ENCODE results near the gene LITAF. TPM values are rescaled to one million over a fixed set of nuclear protein-coding genes. Genes with fewer than 3 reads are reported as not detected.
"Not testable (repeated sequence)": the region's sequence is repeated elsewhere in the genome, so short reads cannot be mapped to it uniquely, and the experiment has no call there.

The LITAF gene
- total RNA-seq, 2 experiments from 2014 or later: 171 to 174 TPM

GRCh38 chr16:11563493-11564040 is 23.2 kb downstream of the LITAF start:
- peak overlapping the region; percentile 82 for H3K27ac Mint-ChIP-seq
- peaks cover 78% of the 10 kb centered on the region for H3K4me1 Mint-ChIP-seq (ENCODE audit: low read depth)
- H3K36me3 Mint-ChIP-seq (ENCODE audit: low read depth): peaks cover 19% of the 10 kb centered on the region
- intact Hi-C loops (cut with micrococcal nuclease): loop anchor here (5.0 kb wide), 2 partner anchors 219 to 234 kb away; partner anchors contain the start of gene ZC3H7A
- no peak overlapping the region for H3K4me3 Mint-ChIP-seq
- no peaks in the 10 kb centered on the region for H3K9me3 Mint-ChIP-seq
- DNase-seq: peak; percentile 56
- no peaks in the 10 kb centered on the region for H3K27me3 Mint-ChIP-seq (ENCODE audit: low read depth)
- CTCF ChIA-PET: interaction anchor here (0.6 to 1.0 kb wide), 3 partner anchors 31 to 609 kb away, joined by 3 read pairs; no protein-coding TSS in a partner anchor

DNA sequence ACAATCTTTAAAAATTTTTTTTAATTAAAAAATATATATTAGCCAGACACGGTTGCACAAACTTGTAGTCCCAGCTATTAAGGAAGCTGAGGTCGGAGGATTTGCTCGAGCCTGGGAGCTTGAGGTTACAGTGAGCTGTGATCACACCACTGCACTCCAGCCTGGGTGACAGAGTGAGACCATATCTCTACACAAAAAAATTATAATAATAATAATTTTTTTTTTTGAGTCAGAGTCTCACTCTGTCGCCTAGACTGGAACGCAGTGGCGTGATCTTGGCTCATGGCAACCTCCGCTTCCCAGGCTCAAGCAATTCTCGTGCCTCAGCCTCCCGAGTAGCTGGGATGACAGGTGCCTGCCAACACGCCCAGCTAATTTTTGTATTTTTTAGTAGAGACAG is 23.8 kb downstream of the LITAF start:
- no peaks in the 10 kb centered on the region for H3K27me3 Mint-ChIP-seq (ENCODE audit: low read depth)
- peak overlapping the region; percentile 82 for H3K27ac Mint-ChIP-seq
- H3K4me1 Mint-ChIP-seq (ENCODE audit: low read depth): peaks cover 81% of the 10 kb centered on the region
- H3K9me3 Mint-ChIP-seq: no peaks in the 10 kb centered on the region
- no peak overlapping the region for H3K4me3 Mint-ChIP-seq
- DNase-seq: no peak
- intact Hi-C loops (cut with micrococcal nuclease): loop anchor here (5.0 kb wide), 2 partner anchors 219 to 234 kb away; partner anchors contain the start of gene ZC3H7A
- H3K36me3 Mint-ChIP-seq (ENCODE audit: low read depth): peaks cover 19% of the 10 kb centered on the region
- CTCF ChIA-PET: interaction anchor here (0.7 to 1.0 kb wide), 2 partner anchors 31 to 113 kb away, joined by 3 read pairs; no protein-coding TSS in a partner anchor

GRCh38 chr16:11562411-11562810 is 24.3 kb downstream of the LITAF start:
- H3K4me1 Mint-ChIP-seq (ENCODE audit: low read depth): peaks cover 85% of the 10 kb centered on the region
- no peak for DNase-seq
- no peaks in the 10 kb centered on the region for H3K9me3 Mint-ChIP-seq
- H3K27ac Mint-ChIP-seq: peak overlapping the region; percentile 96
- CTCF ChIA-PET: interaction anchor here (0.6 to 0.7 kb wide), 2 partner anchors 9 to 113 kb away, joined by 3 read pairs; no protein-coding TSS in a partner anchor
- H3K4me3 Mint-ChIP-seq: no peak overlapping the region
- H3K27me3 Mint-ChIP-seq (ENCODE audit: low read depth): no peaks in the 10 kb centered on the region
- intact Hi-C loops (cut with micrococcal nuclease): loop anchor here (5.0 kb wide), 2 partner anchors 220 to 235 kb away; partner anchors contain the start of gene ZC3H7A
- peaks cover 20% of the 10 kb centered on the region for H3K36me3 Mint-ChIP-seq (ENCODE audit: low read depth)

DNA sequence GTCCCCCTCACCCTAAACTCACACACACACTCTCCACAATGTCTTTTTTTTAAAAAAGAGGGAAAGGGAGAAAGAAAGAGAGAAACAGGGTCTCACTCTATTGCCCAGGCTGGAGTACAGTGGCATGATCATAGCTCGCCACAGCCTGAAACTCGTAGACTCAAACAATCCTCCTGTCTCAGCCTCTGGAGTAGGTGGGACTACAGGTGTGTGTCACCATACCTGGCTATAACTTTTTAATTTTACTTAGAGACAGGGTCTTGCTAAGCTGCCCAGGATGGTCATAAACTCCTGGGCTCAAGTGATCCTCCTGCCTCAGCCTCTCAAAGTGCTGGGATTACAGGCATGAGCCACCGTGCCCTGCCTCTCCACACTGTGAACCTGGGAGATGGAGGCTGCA is 24.9 kb downstream of the LITAF start:
- intact Hi-C loops (cut with micrococcal nuclease): loop anchor here (5.0 kb wide), 2 partner anchors 220 to 235 kb away; partner anchors contain the start of gene ZC3H7A
- no peak for DNase-seq
- CTCF ChIA-PET: interaction anchor here (0.6 kb wide), 2 partner anchors 9 to 101 kb away, joined by 3 to 4 read pairs; no protein-coding TSS in a partner anchor
- peak overlapping the region; percentile 96 for H3K27ac Mint-ChIP-seq
- peaks cover 84% of the 10 kb centered on the region for H3K4me1 Mint-ChIP-seq (ENCODE audit: low read depth)
- no peaks in the 10 kb centered on the region for H3K27me3 Mint-ChIP-seq (ENCODE audit: low read depth)
- H3K4me3 Mint-ChIP-seq: peak overlapping the region; percentile 76
- peaks cover 22% of the 10 kb centered on the region for H3K36me3 Mint-ChIP-seq (ENCODE audit: low read depth)
- H3K9me3 Mint-ChIP-seq: peaks cover 2% of the 10 kb centered on the region

DNA sequence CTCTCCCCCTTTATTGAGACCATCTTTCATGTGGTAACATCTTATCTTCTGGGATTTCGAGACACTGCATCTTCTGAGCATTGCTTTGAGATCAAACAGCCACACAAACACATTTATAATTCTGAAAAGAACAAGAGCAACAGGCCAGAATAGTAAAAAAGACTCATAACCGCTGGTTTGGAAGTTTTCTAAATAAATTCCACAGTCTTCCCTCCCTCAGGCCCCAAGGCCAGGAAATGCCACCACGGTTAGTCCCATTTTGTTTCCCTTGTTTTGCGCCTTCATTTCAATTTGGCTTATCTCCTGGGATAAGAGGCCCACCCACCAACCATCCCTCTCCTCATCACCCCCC is 25.3 kb downstream of the LITAF start:
- CTCF ChIA-PET: interaction anchor here (0.6 kb wide), 2 partner anchors 101 to 247 kb away, joined by 3 to 4 read pairs; no protein-coding TSS in a partner anchor
- Mint-ChIP-seq H3K27me3 (ENCODE audit: low read depth) (no peaks in the 10 kb centered on the region), H3K4me3 (peak overlapping the region; percentile 76), H3K9me3 (peaks cover 5% of the 10 kb centered on the region), H3K27ac (peak overlapping the region; percentile 96), H3K36me3 (ENCODE audit: low read depth) (peaks cover 25% of the 10 kb centered on the region), H3K4me1 (ENCODE audit: low read depth) (peaks cover 82% of the 10 kb centered on the region)
- DNase-seq: no peak
- intact Hi-C loops (cut with micrococcal nuclease): loop anchor here (5.0 kb wide), 2 partner anchors 221 to 236 kb away; partner anchors contain the start of gene ZC3H7A

DNA sequence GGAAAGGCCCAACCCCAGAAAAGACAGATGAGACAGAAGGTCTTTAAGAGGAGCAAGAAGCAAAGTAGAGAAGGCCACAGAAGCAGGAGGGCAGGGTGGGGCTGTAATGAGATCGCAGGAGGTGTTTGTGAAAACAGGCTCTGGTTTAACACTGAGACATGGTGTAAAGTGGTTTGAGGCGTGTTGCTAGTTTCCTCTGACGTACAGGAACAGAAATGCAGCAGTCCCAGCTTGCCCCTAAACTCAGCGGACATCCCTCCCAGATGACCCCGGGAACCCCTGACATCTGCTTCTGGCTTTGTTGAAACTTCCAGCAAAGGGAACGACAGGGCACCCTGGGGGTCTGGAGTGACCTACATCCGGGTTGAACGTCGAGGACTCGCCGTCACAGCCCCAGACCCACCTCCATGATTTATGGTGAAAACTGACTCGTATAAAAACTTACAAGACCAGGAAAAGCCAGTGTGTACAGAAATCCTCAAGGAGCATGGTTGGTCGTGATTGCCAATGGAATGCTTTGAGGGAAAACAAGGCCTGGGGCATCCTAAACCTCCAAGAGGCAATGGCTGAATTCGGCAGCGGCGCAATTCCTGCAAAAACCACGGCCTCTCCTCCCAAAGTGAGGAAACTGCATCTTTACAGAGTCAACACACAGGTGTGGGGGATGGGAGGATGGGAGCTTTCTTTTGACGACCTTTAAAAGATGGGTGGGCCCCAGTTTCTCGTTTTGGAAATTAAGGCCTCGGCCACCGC is 25.8 kb downstream of the LITAF start:
- Mint-ChIP-seq H3K4me1 (ENCODE audit: low read depth) (peaks cover 82% of the 10 kb centered on the region), H3K9me3 (peaks cover 10% of the 10 kb centered on the region), H3K36me3 (ENCODE audit: low read depth) (peaks cover 27% of the 10 kb centered on the region), H3K27me3 (ENCODE audit: low read depth) (no peaks in the 10 kb centered on the region), H3K4me3 (peak overlapping the region; percentile 76), H3K27ac (peak overlapping the region; percentile 96)
- CTCF ChIA-PET: interaction anchor here (0.6 to 1.3 kb wide), 3 partner anchors 23 to 248 kb away, joined by 3 to 4 read pairs (median 3); no protein-coding TSS in a partner anchor
- intact Hi-C loops (cut with micrococcal nuclease): loop anchor here (1.0 to 5.0 kb wide), 4 partner anchors 24 to 236 kb away; partner anchors contain the start of gene ZC3H7A
- peak; percentile 84 for DNase-seq

- intact Hi-C loops (cut with micrococcal nuclease); DNase-seq; H3K27me3 Mint-ChIP-seq (ENCODE audit: low read depth); H3K4me3 Mint-ChIP-seq; H3K9me3 Mint-ChIP-seq: not testable (repeated sequence)
- Mint-ChIP-seq H3K4me1 (ENCODE audit: low read depth) (peaks cover 66% of the 10 kb centered on the region), H3K27ac (peak overlapping the region; percentile 81), H3K36me3 (ENCODE audit: low read depth) (peaks cover 36% of the 10 kb centered on the region)
- CTCF ChIA-PET: interaction anchor here (1.4 to 1.5 kb wide), 2 partner anchors 26 to 28 kb away, joined by 4 to 5 read pairs; no protein-coding TSS in a partner anchor
Observed at GRCh38 chr16:11558308-11558823, 28.4 kb downstream of the LITAF start.

- peaks cover 63% of the 10 kb centered on the region for H3K4me1 Mint-ChIP-seq (ENCODE audit: low read depth)
- peak overlapping the region; percentile 81 for H3K27ac Mint-ChIP-seq
- intact Hi-C loops (cut with micrococcal nuclease): no loop called here
- DNase-seq: no peak
- H3K27me3 Mint-ChIP-seq (ENCODE audit: low read depth): no peaks in the 10 kb centered on the region
- H3K9me3 Mint-ChIP-seq: peaks cover 10% of the 10 kb centered on the region
- CTCF ChIA-PET: no interaction called here
- H3K4me3 Mint-ChIP-seq: no peak overlapping the region
- H3K36me3 Mint-ChIP-seq (ENCODE audit: low read depth): peaks cover 38% of the 10 kb centered on the region
Observed at GRCh38 chr16:11557801-11558200, 28.9 kb downstream of the LITAF start.

DNA sequence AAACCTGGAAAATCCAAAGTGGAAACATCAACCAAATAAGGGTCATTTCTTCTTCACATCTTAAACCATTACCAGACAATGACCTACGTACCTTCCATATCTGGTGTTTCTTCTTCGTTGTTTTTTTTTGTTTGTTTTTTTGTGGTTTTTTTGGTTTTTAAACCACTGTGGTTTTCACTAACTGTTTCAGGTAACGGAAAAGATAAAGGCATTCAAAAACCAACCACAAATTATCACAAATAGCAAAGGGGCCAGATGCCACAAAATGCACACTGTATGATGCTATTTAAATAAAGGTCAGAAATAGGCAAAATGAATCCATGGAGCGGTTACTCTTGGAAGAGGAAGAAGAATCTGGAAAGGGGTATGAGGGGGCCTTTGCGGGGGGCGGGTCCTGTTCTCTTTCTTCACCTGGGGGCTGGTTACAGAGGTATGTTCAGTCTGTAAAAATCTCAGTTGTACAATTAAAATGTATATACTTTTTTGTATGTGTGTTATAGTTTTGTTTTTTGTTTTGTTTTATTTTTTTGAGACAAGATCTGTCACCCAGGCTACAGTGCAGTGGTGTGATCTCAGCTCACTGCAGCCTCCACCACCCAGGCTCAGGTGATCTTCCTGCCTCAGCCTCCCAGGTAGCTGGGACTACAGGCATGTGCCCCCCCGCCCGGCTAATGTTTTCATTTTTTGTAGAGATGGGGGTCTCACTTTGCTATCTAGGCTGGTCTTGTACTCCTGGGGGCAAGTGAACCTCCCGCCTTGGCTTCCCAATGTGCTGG is 29.6 kb downstream of the LITAF start:
- H3K4me1 Mint-ChIP-seq (ENCODE audit: low read depth): peaks cover 57% of the 10 kb centered on the region
- peaks cover 10% of the 10 kb centered on the region for H3K9me3 Mint-ChIP-seq
- DNase-seq: no peak
- peaks cover 42% of the 10 kb centered on the region for H3K36me3 Mint-ChIP-seq (ENCODE audit: low read depth)
- H3K4me3 Mint-ChIP-seq: no peak overlapping the region
- H3K27ac Mint-ChIP-seq: peak overlapping the region; percentile 81
- intact Hi-C loops (cut with micrococcal nuclease): no loop called here
- no peaks in the 10 kb centered on the region for H3K27me3 Mint-ChIP-seq (ENCODE audit: low read depth)
- CTCF ChIA-PET: no interaction called here

GRCh38 chr16:11556214-11556819 is 30.4 kb downstream of the LITAF start:
- Mint-ChIP-seq H3K4me1 (ENCODE audit: low read depth) (peaks cover 49% of the 10 kb centered on the region), H3K4me3 (no peak overlapping the region), H3K27me3 (ENCODE audit: low read depth) (no peaks in the 10 kb centered on the region), H3K27ac (peak overlapping the region; percentile 81), H3K36me3 (ENCODE audit: low read depth) (peaks cover 43% of the 10 kb centered on the region), H3K9me3 (peaks cover 10% of the 10 kb centered on the region)
- intact Hi-C loops (cut with micrococcal nuclease): no loop called here
- CTCF ChIA-PET: interaction anchor here (0.5 to 0.9 kb wide), 3 partner anchors 23 to 755 kb away, joined by 3 to 4 read pairs (median 4); no protein-coding TSS in a partner anchor
- DNase-seq: no peak

DNA sequence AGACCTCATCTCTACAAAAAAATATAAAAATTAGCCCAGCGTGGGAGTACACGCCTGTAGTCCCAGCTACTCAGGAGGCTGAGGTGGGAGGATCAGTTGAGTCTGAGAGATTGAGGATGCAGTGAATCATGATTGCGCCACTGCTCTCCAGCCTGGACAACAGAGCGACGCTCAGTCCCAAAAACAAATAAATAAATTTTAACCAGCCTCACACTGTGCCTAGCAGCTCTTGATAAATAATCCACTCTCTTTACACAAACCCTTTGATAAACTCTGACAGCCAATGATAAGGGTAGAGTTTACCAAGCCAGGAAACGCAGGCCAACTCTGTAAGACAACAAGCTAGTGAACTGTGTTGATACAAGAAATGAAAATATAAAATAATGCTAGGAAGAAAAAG is 32.7 kb downstream of the LITAF start:
- intact Hi-C loops (cut with micrococcal nuclease): no loop called here
- Mint-ChIP-seq H3K9me3 (peaks cover 10% of the 10 kb centered on the region), H3K27ac (peak overlapping the region; percentile 22), H3K36me3 (ENCODE audit: low read depth) (peaks cover 61% of the 10 kb centered on the region), H3K4me1 (ENCODE audit: low read depth) (peaks cover 31% of the 10 kb centered on the region), H3K27me3 (ENCODE audit: low read depth) (no peaks in the 10 kb centered on the region), H3K4me3 (no peak overlapping the region)
- CTCF ChIA-PET: interaction anchor here (0.6 to 2.4 kb wide), 5 partner anchors 22 to 225 kb away, joined by 3 to 12 read pairs (median 3); a partner anchor contains a TSS
- DNase-seq: no peak
